Activated CD8-positive, alpha-beta T cell treated with anti-CD3 and anti-CD28 coated beads, Interleukin-2, amount 10 ng/mL, durations not matched to agents 7 days and 5 days (primary cell): ENCODE measurements around the gene RIMBP2. TPM values are rescaled to one million over a fixed set of nuclear protein-coding genes. Genes with fewer than 3 reads are reported as not detected.
A peak's percentile ranks its signal among the peaks of the same experiment; 100 is the strongest.

Source experiments
- ATAC-seq: fragments of 150-1000 bp; cut with Tn5 transposase; one replicate; pipeline ENCODE4 v1.10.0; 2021; ENCODE audit warnings: moderate library complexity
- CTCF ChIA-PET: fragments of 350-600 bp; sonication (Branson Sonifier 250); formaldehyde crosslinking; loops from one replicate; lab custom pipeline; 2021; ENCODE audit warnings: antibody characterized with exemption; lab: Charles Lee
- POLR2A ChIA-PET: fragments of 350-600 bp; sonication (Branson Sonifier 250); formaldehyde crosslinking; loops from one replicate; lab custom pipeline; 2021; ENCODE audit warnings: antibody characterized with exemption; lab: Charles Lee
- DNase-seq: peaks from one replicate; pipeline ENCODE4 v3.0.0-alpha.2; 2020
- H3K27ac Mint-ChIP-seq: one replicate; pipeline ENCODE4 v1.8.0; 2021; ENCODE audit warnings: mild to moderate bottlenecking, mixed read lengths
- H3K27me3 Mint-ChIP-seq: one replicate; pipeline ENCODE4 v1.8.0; 2021; ENCODE audit warnings: low read depth, mixed read lengths
- H3K36me3 Mint-ChIP-seq: one replicate; pipeline ENCODE4 v1.8.0; 2021; ENCODE audit warnings: low read depth, mixed read lengths
- H3K4me1 Mint-ChIP-seq: one replicate; pipeline ENCODE4 v1.8.0; 2021; ENCODE audit warnings: low read depth, mixed read lengths
- H3K4me3 Mint-ChIP-seq: one replicate; pipeline ENCODE4 v1.8.0; 2021; ENCODE audit warnings: mild to moderate bottlenecking, mixed read lengths
- H3K9me3 Mint-ChIP-seq: one replicate; pipeline ENCODE4 v1.8.0; 2022; ENCODE audit warnings: mixed read lengths; ENCODE audit not compliant: insufficient read depth
- total RNA-seq, 2 experiments: library from RNA; stranded (reverse); gene quantifications; one replicate each; pipeline ENCODE4 v1.2.3, GENCODE V29; 2021

RIMBP2 gene
- total RNA-seq, 2 experiments from 2014 or later = not detected

DNA sequence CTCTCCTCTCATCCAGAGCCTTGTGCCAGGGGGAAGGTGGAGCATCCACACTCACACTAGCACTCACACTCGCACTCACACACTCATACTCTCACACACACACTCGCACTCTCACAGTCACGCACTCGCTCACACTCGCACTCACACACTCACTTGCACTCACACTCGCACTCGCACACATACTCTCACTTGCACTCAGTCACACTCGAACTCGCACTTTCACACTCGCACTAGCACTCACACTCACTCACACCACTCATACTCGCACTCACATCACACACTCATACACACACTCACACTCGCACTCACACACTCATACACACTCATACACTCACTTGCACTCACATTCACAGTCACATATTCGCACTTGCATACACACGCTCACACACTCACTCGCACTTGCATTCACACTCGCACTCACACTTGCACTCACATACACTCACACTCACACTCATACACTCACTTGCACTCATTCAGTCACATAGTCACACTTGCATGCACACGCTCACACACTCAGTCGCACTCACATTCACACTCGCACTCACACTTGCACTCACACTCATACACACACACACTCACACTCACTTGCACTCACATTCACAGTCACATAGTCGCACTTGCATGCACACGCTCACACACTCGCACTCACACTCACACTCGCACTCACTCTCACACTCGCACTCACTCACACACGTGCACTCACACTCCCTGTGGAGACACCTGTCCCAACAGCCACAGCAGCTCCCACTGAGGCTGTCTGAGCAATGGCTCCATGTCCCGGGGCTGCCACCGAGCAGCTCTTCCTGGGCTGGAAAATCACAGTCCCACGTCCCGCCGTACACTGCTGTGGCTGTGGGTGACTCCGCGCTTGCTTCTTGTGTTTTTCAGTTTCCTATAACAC is 12.3 kb upstream of the RIMBP2 start:
- Mint-ChIP-seq H3K9me3 (peaks cover 9% of the 10 kb centered on the region), H3K27me3 (no peaks in the 10 kb centered on the region), H3K27ac (no peak overlapping the region), H3K4me3 (no peak overlapping the region), H3K4me1 (no peaks in the 10 kb centered on the region), H3K36me3 (no peaks in the 10 kb centered on the region)
- no peak for ATAC-seq
- ChIA-PET POLR2A (no interaction called here), CTCF (no interaction called here)
- no peak for DNase-seq

GRCh38 chr12:130719263-130719859 is 3.3 kb upstream of the RIMBP2 start:
- peaks cover 35% of the 10 kb centered on the region for H3K27me3 Mint-ChIP-seq
- ChIA-PET CTCF (interaction anchor here (1.0 kb wide), 1 partner anchor 28 kb away, joined by 4 read pairs; no protein-coding TSS in a partner anchor), POLR2A (no interaction called here)
- no peak overlapping the region for H3K27ac Mint-ChIP-seq
- DNase-seq = no peak
- no peak overlapping the region for H3K4me3 Mint-ChIP-seq
- no peaks in the 10 kb centered on the region for H3K36me3 Mint-ChIP-seq
- peaks cover 2% of the 10 kb centered on the region for H3K4me1 Mint-ChIP-seq
- ATAC-seq = no peak
- peaks cover 16% of the 10 kb centered on the region for H3K9me3 Mint-ChIP-seq

GRCh38 chr12:130717752-130718151 is 1.7 kb upstream of the RIMBP2 start:
- ATAC-seq (no peak), DNase-seq (no peak)
- Mint-ChIP-seq H3K27me3 (peaks cover 48% of the 10 kb centered on the region), H3K9me3 (peaks cover 7% of the 10 kb centered on the region), H3K27ac (no peak overlapping the region), H3K36me3 (no peaks in the 10 kb centered on the region), H3K4me1 (peaks cover 2% of the 10 kb centered on the region), H3K4me3 (no peak overlapping the region)
- ChIA-PET CTCF (no interaction called here), POLR2A (no interaction called here)

GRCh38 chr12:130716969-130717366 is 869 bp upstream of the RIMBP2 start:
- POLR2A ChIA-PET = no interaction called here

GRCh38 chr12:130715150-130715997 is 725 bp downstream of the RIMBP2 start:
- ATAC-seq = no peak
- CTCF ChIA-PET = no interaction called here
- H3K27me3 Mint-ChIP-seq = peaks cover 48% of the 10 kb centered on the region
- H3K9me3 Mint-ChIP-seq = no peaks in the 10 kb centered on the region
- H3K4me1 Mint-ChIP-seq = peaks cover 2% of the 10 kb centered on the region
- DNase-seq = no peak
- no peak overlapping the region for H3K27ac Mint-ChIP-seq
- POLR2A ChIA-PET = no interaction called here
- H3K36me3 Mint-ChIP-seq = no peaks in the 10 kb centered on the region
- no peak overlapping the region for H3K4me3 Mint-ChIP-seq

More at GRCh38 chr12:130716969-130717366, 869 bp upstream of the RIMBP2 start:
- CTCF ChIA-PET = no interaction called here
- DNase-seq (no peak), ATAC-seq (no peak)
- Mint-ChIP-seq H3K36me3 (no peaks in the 10 kb centered on the region), H3K27me3 (peaks cover 48% of the 10 kb centered on the region), H3K27ac (no peak overlapping the region), H3K9me3 (no peaks in the 10 kb centered on the region), H3K4me3 (no peak overlapping the region), H3K4me1 (peaks cover 2% of the 10 kb centered on the region)

- ChIA-PET POLR2A (no interaction called here), CTCF (no interaction called here)
Measured at GRCh38 chr12:130714591-130715149, 1.4 kb downstream of the RIMBP2 start.

GRCh38 chr12:130714091-130714590 is 2.0 kb downstream of the RIMBP2 start:
- no peak for DNase-seq
- POLR2A ChIA-PET = no interaction called here
- peaks cover 48% of the 10 kb centered on the region for H3K27me3 Mint-ChIP-seq
- H3K4me1 Mint-ChIP-seq = peaks cover 2% of the 10 kb centered on the region
- no peak overlapping the region for H3K27ac Mint-ChIP-seq
- peak; percentile 47 for ATAC-seq
- H3K4me3 Mint-ChIP-seq = peak overlapping the region; percentile 17
- CTCF ChIA-PET = no interaction called here
- no peaks in the 10 kb centered on the region for H3K36me3 Mint-ChIP-seq
- H3K9me3 Mint-ChIP-seq = no peaks in the 10 kb centered on the region

More at GRCh38 chr12:130714591-130715149, 1.4 kb downstream of the RIMBP2 start:
- no peak overlapping the region for H3K4me3 Mint-ChIP-seq
- H3K27ac Mint-ChIP-seq = no peak overlapping the region
- no peaks in the 10 kb centered on the region for H3K36me3 Mint-ChIP-seq
- H3K4me1 Mint-ChIP-seq = peaks cover 2% of the 10 kb centered on the region
- no peaks in the 10 kb centered on the region for H3K9me3 Mint-ChIP-seq
- no peak for DNase-seq
- ATAC-seq = no peak
- peaks cover 48% of the 10 kb centered on the region for H3K27me3 Mint-ChIP-seq

- Mint-ChIP-seq H3K36me3 (no peaks in the 10 kb centered on the region), H3K4me3 (peak overlapping the region; percentile 17), H3K9me3 (no peaks in the 10 kb centered on the region), H3K4me1 (peaks cover 2% of the 10 kb centered on the region), H3K27me3 (peaks cover 48% of the 10 kb centered on the region), H3K27ac (no peak overlapping the region)
- ChIA-PET CTCF (no interaction called here), POLR2A (no interaction called here)
- DNase-seq = no peak
- ATAC-seq = no peak
Measured at GRCh38 chr12:130713581-130713991, 2.5 kb downstream of the RIMBP2 start.

DNA sequence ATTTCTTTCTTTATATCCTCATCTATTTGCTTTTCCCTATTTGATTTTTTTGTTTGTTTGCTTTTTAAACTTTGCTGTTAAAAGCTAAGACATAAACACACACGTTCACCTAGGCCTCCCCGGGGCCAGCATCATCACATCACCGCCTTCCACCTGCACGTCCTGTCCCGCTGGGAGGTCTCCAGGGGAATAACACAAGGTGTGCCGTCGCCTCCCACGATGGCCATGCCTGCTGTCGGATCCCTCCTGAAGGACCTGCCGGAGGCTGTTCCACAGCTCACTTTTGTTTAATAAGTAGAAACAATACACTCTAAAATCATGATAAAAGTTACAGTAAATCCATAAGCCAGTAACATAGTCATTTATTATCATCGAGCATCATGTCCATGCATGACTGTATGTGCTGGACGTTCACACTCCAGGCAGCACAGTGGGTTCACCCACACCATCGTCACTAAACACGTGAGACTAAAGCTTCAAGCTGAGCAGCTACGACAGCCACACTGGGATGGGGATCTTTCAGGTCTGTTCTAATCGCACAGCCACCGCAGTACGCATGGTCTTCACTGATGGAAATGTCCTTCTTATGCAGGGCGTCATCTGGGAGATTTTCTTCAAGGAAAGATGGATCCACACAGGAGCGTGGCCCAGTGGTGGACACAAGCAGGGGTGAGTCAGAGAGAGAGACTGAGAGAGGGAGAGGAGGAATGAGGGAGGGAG is 3.6 kb downstream of the RIMBP2 start:
- Mint-ChIP-seq H3K36me3 (no peaks in the 10 kb centered on the region), H3K27me3 (peaks cover 39% of the 10 kb centered on the region), H3K9me3 (no peaks in the 10 kb centered on the region), H3K27ac (no peak overlapping the region), H3K4me1 (peaks cover 2% of the 10 kb centered on the region), H3K4me3 (no peak overlapping the region)
- CTCF ChIA-PET = no interaction called here
- POLR2A ChIA-PET = no interaction called here
- DNase-seq = no peak
- no peak for ATAC-seq

DNA sequence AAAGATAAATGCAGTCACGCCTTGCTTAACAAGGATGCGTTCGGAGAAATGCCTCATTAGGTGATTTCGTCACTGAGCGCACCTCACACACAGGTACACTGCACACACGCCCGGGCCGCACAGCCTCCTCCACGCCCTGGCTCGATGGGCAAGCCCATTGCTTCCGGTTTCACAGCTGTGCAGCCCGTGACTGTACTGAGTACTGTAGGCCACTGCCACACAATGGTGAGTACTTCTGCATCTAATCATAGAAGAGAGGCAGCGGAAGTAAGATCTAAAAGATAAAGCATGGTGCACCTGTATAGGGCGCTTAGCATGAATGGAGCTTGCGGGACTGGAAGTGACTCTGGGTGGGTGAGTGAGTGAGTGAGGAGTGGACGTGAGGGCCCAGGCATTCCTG is 4.3 kb downstream of the RIMBP2 start:
- ChIA-PET POLR2A (no interaction called here), CTCF (no interaction called here)
- H3K9me3 Mint-ChIP-seq = no peaks in the 10 kb centered on the region
- DNase-seq = no peak
- H3K4me3 Mint-ChIP-seq = no peak overlapping the region
- ATAC-seq = no peak
- no peak overlapping the region for H3K27ac Mint-ChIP-seq
- H3K27me3 Mint-ChIP-seq = peaks cover 31% of the 10 kb centered on the region
- peaks cover 2% of the 10 kb centered on the region for H3K4me1 Mint-ChIP-seq
- H3K36me3 Mint-ChIP-seq = no peaks in the 10 kb centered on the region

GRCh38 chr12:130710733-130711080 is 5.4 kb downstream of the RIMBP2 start:
- DNase-seq = no peak
- peaks cover 2% of the 10 kb centered on the region for H3K4me1 Mint-ChIP-seq
- H3K27me3 Mint-ChIP-seq = peaks cover 21% of the 10 kb centered on the region
- H3K9me3 Mint-ChIP-seq = no peaks in the 10 kb centered on the region
- no peak for ATAC-seq
- H3K36me3 Mint-ChIP-seq = no peaks in the 10 kb centered on the region
- ChIA-PET POLR2A (no interaction called here), CTCF (no interaction called here)
- H3K27ac Mint-ChIP-seq = no peak overlapping the region
- H3K4me3 Mint-ChIP-seq = no peak overlapping the region
